Measurements from ENCODE around the gene UFC1.

Gene UFC1

DNA sequence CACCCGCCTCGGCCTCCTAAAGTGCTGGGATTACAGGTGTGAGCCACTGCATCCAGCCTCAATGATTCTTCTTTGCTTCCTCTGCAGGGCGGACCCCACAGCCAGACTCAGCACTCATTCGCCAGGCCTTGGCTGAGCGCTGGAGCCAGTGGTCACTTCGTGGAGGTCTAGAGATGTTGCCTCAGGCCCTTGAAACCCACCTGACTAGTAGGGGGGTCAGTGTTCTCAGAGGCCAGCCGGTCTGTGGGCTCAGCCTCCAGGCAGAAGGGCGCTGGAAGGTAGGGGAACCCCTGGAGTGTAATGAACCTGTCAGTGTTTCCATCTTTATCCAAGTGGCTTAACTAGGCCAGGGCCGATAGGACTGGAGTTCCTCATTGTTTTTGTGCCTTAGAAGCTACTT lies 15.1 kb downstream of the UFC1 start:
- DNase-seq (ENCODE audit: low read depth in 2 of 2) = no peak

DNA sequence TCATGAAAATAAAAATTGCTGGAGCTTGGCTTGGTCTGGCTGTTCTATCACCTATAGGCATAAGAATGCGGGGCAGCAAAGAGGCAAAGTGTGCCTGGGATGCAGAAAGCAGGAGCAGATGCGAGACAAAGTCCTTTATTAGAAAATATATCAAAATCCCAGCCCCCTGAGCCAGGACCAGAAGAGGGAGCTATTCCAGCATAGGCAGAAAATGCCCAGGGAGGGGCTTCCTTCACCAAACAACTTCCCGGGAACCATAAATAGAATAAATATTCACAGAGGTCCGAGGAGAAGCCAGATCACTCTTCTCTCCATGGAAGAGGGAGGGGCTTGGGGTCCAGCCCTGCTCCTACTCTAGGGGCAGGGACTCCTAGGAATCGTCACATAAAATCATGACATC lies 17.4 kb downstream of the UFC1 start:
- DNase-seq (ENCODE audit: low read depth in 2 of 2) = no peak

DNA sequence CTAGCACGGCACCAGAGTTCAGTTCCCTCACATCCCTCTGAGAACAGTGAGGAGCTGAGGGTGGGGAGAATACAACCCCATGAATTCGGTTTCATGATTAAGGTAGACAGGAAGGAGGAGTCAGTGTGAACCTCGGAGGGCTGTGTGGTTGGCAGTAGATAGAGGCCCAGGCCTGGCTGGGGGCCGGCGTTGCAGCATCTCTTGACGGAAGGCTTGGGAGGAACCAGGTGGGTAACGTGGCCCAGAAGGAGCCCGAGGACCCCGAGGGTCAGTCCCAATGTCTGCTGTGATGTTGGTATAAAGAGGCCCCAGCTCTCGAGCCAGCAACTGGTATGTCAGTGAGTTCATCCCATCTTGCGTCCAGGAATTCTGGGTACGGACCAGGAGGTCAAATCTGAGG lies 17.9 kb downstream of the UFC1 start:
- no peak for DNase-seq (ENCODE audit: low read depth in 2 of 2)

DNA sequence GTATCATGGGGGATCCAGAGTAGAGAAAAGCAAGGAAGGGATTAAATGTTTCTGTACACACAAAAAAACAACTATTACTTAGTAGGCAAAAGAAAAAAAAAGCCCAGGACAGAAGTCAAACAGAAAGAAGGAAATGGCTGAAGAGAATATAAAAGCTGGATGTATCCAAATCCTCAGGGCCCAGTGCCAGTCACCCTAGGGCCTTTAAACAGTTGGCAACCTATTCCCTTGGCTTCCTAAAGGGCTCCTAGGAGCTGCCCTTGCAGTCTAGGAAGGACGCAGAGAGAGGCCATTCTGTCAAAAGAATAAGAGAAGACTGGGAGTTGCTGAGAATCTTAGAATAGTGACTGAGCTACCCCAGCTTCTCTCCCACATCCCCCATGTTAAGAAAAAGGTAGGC lies 18.6 kb downstream of the UFC1 start:
- no peak for DNase-seq (ENCODE audit: low read depth in 2 of 2)

DNA sequence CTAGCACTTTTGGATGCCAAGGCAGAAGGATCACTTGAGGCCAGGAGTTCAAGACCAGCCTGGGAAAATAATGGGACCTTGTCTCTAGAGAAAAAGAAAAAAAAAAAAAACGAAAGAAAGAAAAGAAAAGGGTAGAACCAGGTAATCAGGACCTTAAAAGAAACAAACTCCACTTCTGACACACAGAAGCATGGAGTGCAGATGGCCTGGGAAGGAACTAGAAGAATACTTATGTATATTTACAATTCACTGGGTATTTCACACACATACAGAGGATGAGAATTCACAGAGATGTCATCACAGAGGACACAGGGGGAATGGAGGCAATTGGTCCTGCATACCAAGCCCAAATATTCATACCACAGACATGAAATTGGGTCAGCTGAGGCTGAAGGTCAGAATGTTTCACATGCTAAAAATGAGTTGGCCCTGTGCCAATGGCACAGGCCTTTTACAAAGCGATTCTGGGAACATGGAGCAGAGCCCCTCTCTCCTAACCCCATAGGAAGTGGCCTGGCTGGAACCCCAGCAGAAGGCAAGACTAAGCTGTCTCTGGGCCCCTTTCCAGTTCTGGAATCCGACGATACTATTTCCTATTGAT lies 19.1 kb downstream of the UFC1 start:
- no peak for DNase-seq (ENCODE audit: low read depth in 2 of 2)

DNA sequence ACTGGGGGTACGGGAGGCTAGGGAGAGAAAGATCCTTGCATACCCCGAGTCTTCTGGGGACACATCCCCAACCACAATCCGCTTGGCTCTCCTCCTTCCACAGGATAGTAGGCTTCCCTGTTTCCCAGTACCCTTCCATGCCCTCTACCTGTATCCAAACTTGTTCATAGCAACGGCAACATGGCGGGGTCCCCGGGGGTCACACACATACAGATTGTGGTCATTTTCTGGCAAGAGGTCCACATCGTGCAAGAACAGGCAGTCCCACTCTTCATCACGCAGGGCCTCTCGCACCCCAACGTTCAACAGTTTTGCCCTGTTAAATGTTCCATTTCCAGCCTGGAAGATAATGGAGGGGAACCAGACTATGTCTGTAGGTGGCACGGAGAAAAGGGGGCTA lies 19.9 kb downstream of the UFC1 start:
- DNase-seq (ENCODE audit: low read depth in 2 of 2) = no peak

DNA sequence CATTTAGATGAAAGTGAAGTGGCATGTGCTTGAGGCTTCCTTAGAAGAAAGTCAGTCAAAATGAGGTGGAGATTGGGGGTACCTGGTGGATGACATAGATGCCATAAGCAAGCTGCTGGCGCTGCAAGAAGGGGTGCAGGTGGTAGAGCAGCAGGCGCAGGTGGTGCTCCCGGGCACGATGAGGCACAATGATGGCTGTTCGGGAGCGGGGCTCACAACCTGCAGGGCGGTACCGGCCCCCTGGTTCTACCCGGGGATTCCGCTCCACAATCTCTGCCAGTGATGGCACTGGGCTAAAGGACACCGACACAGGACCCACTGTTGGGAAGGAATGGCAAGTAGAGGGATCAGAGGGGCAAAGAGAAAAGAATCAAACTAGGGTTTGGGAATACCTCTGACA lies 21.1 kb downstream of the UFC1 start:
- DNase-seq (ENCODE audit: low read depth in 2 of 2) = no peak

DNA sequence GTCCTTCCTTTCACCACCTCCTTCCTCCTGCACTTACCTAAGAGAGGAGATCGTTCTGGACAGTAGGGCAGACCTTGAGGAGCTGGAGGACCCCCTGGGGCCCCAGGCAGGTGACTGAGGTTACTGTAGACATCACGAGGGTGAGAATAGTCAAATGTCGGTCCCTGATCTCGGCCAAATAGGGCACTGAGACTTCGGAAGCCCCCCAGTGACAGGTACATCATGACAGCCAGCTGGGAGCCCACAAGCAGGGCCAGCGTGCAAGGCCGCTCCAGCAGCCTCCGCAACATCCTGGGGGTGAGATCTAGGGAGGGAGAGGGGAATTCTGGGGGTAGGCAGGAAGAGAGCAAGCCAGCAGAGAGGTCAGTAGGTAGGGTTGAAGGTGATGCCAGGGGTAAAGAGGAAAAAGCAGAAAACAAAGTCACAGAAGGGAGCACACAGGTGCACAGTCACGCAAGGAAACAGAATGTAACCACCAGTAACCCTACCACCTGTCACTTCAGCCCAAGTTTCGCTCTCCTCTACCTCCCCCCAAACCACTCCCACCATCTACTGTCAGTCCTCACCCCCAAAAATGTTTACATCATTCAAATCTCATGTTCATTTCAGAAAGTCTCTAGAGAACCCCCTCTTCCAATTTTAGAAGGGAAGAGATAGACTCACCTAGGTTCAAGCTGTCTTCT lies 22.1 kb downstream of the UFC1 start:
- no peak for DNase-seq (ENCODE audit: low read depth in 2 of 2)

DNA sequence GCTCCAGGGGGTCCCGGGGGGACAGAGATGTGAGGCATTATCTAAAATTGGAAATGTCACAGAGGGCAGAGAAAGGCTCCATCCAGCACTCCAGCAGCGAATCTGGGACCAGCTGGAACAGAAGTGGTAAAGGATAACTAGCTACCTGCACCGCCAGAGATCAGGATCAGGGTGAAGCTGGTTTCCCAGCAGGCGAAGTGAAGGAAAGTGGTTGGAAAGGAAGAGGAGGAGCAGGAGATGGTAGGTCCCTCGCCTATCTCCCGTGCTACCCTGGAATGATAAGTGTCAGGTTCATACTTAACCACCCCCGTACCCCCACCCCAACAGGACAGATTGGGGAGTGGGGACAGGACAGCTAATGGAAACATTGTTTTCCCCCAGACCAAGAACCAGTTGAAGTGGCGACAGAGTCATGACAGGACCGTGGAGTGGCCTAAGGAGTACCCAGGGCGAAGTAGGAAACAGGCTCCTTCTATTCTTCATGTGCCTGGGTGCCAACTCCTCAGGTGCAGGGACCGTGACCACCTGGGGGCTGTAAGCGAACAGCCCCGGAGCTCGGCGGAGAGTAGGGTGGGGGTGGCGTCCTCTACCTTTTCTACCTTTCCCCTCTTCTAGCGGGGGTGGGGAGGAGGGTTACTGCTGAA lies 22.8 kb downstream of the UFC1 start:
- DNase-seq (ENCODE audit: low read depth in 2 of 2) = no peak

DNA sequence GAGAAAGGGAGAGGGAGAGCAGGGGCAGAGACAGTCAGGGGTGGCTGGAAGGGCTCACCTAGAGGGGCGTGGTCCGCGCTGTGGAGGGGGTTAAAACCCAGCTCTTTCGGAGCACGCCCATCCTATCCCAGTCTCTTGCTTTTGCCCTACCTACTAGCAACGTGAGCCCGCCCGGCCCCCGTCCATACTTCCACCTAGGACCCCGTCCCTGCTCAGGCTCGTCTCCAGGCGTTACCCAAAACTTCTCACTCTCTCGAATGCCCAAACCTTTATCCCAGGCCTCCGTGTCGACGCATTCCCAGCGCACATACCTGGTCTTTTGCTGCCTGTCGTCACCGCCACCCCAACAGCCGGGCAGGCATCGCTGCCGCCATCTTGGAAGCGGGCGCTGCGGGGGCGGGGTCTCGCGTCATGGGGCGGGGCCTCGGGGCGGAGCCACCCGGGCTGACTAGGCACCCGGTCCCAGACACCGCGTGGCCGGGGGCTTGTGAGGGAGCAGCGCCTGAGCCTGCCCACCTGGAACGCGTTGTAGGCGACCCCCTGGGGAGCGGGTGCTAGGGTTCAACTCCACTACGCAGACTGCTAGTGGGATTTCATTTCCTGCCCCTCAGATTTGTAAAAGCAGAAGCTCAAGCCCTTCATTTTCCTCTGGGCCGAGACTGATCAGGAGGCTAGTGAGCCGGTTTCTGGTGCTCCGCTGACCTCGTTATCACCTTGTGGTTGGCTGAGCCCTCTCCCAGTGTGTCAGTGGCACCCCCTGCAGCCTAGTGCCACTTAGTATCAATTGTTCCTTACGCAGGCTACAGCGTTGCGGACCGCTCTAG lies 23.5 kb downstream of the UFC1 start, which contains the start of gene B4GALT3:
Gene B4GALT3 (minus strand): TSS at position 396 of the 824 bp plus-strand sequence. CDS start 1,447 bp downstream, outside the sequence.
- peak; percentile 85 to 99 for DNase-seq (ENCODE audit: low read depth in 2 of 2)

DNA sequence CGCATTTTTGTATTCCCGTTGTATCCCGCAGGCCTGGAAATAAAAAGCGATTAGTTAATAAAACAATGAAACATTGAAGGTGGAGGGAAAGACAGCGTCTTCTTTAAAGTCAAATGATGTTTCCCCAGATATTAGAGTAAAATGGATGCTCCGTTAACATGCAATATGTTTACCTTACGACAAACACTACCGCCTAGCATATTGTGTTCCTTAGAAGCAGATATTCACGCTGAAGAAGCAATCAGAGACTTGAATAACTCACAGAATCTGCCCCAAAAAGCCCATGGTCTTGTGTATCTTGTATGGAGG lies 24.1 kb downstream of the UFC1 start:
- DNase-seq (ENCODE audit: low read depth in 2 of 2) = no peak

DNA sequence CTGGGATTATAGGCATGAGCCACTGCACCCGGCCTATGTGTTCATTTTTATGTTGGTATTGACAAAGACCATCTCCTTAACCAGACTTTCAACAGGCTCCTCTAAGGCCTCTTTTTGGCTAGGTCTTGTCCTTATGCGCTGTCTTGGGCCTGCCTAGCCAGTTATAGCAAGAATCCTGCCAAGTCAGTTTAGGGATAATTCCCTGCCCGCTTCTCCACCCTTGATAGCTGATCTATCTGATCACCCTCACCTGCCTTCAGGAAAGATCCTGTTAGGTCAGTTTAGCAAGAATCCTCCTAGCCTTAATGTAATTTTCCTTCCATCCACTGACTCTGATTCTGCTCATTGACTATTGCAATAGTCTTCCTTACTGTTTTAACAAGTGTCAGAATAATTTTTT lies 25.9 kb downstream of the UFC1 start:
- no peak for DNase-seq (ENCODE audit: low read depth in 2 of 2)

DNA sequence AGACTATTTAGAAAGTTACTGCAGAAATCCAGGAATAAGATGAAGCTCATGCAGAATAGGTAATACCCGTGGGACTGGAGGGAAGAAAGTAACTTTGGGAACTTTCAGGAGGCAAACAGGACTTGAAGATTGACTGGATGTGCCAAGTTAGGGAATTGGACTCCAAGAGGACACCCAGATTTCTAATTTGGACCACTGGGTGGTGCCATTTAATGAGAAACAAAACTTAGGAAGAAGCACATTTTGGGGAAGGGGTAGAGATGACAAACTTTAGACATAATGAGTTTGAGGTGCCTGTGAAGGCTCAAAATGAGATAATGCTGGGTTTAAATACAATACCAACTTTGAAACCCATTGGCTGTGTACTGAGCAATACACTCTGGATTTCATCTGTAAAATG lies 26.9 kb downstream of the UFC1 start:
- DNase-seq (ENCODE audit: low read depth in 2 of 2) = no peak

DNA sequence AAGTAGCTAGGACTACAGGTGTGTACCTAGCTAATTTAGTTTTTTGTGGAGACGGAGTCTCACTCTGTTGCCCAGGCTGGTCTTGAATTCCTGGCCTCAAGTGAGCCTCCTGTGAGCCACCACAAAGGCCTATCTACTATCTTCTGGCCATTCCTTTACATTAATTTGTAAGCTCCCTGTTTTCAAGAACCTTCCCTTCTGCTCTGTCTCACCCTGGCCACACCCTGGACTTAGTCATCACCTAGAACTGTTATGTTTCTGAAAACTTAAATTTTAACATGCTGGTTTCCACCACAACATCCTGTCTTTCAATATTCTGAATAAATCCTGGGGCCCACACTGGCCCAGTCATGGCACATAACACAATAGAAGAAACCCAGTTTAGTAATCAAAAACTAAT lies 28.4 kb downstream of the UFC1 start:
- no peak for DNase-seq (ENCODE audit: low read depth in 2 of 2)

DNA sequence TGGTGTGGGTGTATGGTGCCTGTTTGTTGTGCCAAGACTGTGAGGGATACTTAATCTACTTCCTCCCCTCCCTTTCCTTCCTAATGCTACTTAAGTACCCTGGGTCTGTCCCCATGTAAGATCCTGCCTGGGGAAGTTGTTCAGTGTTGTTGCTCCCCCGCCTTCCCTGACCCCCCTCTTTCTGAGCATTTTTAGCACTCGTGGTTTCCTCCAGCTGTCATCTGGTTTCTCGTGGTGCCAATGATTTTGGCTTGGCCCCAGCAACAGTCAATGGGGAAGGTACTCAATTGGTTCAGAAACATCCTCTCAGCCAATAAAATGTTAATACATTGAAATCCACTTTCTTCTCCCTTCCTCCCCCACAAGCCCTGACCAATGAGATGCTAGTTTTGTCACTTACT lies 31.5 kb downstream of the UFC1 start:
- peak in 1 of 2 donors; percentile 50 for DNase-seq (ENCODE audit: low read depth in 2 of 2)

DNA sequence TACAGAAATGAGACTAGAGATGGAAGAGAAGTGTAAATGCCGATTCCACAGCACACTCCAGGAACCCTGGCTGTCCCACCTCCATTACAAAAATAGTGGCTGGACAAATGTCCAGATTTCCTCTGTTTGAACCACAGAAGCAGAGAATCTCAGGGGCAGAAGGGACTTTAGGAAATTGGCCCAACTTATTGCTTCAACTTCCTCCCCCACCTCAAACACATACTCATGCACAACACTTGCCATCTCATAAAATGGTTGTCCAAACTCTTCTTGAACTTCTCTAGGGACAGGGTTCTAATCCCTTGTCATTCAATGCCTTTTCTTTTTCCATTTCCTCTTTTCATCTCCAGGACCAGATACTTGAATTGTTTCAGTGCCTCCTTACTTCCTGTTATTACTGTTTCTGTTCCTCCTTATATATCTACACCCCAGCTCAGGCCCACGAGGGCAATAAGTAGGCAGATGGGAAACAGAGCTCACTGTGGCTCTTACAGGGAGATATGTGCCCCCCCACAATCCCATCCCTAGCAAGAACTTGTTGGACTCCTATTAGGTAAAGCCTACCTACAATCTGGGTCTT lies 32.0 kb downstream of the UFC1 start:
- no peak for DNase-seq (ENCODE audit: low read depth in 2 of 2)

DNA sequence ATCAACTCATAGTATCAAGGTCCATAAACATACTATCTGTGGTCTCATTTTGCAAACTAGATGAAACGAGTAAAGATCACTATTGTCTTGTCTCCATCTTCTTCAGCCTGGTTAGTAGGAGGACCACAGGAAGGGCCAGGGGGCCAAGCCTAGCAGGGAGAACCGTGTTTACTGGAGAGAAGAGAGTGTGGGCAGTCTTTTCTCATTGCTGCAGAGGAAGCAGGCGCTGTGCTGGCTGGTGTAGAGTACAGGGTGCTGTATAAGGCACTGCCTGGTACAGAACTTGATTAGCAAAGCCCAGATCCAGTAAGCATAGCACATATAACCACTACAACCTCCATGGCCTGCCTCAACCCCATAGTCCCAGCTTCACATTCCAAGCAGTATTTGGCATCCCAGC lies 33.5 kb downstream of the UFC1 start:
- no peak for DNase-seq (ENCODE audit: low read depth in 2 of 2)

DNA sequence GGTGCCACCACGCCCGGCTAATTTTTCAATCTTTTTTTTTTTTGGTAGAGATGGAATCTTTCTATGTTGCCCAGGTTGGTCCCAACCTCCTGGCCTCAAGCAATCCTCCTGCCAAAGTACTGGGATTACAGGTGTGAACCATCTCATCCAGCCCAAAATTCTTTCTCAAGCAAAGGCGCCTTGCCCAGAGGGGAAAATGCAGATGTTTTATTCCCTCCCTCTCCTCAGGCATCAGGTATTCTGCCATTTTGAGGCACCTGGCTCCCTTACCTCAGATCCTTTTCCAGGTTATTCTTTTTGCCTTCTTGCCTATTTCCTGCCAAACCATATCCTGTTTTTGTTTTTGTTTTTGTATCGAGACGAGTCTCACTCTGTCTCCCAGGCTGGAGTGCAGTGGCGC lies 34.6 kb downstream of the UFC1 start:
- no peak for DNase-seq (ENCODE audit: low read depth in 2 of 2)

DNA sequence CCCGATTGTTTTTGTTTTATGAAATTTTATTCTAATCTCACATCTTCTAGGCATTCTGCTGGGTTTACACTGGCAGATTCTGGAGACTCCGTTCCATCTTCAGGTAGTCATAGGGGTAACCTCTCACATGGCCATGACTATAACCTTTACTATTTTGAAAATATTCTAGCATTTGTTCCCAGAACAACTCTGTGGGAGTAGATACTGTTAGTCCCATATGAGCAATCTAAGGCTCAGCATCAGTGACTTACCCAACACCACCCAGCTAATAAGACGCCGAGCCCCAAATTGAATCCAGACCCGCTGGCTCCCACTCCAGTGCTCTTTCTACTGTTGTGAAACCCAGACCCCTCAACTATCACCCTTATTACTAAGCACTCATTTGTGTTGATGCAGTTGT lies 35.3 kb downstream of the UFC1 start:
- no peak for DNase-seq (ENCODE audit: low read depth in 2 of 2)

DNA sequence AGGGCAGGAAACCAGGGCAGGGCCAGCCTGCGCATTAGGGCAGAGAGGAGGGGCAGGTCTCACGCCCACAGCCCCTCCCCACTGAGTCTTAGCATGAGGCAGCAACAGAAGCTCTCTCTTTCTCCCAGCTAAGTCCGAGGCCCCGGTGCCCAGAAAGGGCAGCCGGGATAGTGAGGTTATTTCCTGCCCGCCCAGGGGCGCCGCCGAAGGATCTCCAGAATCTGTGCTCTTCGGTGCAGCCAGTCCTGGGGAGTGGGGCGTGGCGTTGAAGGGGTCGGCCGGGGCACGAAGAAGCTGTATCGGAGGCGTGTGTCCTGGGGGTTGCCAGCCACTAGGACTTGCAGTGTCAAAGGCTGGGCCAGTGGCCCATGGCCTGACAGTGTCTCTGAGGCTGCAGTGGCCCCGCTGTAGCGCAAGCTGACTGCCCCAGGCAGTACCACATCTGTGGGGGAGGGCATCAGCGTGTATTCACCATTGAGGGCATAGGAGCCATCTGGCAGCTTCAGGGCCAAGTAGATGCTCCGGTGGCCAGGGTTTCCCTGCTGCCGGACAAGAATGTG lies 37.3 kb downstream of the UFC1 start:
- DNase-seq (ENCODE audit: low read depth in 2 of 2) = no peak

DNA sequence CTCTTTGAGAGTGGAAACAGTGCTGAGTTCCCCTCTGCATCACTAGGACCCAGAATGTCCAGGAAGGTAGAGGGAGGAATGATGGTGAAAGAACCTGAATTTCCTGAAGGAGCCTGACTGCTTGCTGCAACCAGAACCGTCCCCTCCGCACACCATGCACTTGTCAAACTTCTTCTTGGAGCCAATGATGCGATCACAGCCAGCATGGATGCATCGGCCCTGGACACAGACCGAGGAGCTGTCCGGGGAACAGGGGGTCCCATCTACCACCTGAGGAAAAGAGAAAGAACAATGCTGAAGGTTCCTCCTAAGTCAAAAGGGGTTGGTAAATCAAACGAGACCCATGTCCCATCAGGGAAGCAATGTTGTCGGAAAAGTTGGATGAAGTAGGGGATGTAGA lies 38.2 kb downstream of the UFC1 start:
- no peak for DNase-seq (ENCODE audit: low read depth in 2 of 2)
